TTC549 (cell line): ENCODE measurements around the gene CNTNAP2.

Experiments used
- FAIRE-seq: peaks from 2 replicates; lab custom pipeline; 2012; peaks lifted over from hg19 to GRCh38; lab: Jason Lieb, UNC

CNTNAP2 gene

DNA sequence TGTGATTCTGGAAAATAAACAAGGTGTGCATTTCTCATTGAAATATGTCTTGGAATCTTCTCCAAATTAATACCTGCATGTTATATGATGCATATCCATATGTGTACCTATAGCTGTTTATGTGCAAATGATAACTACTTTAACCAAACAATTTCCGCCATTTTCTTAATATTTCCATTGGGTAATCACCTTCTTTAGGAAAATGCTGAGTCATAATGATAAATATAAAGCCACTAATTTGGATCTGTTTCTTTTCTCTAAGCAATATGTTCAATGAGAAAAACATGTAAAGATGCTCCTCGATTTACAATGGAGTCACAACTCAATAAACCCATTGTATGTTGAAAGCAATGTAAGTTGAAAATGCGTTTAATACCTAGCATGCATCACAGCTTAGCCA, 574.4 kb downstream of the CNTNAP2 start:
- no peak for FAIRE-seq

DNA sequence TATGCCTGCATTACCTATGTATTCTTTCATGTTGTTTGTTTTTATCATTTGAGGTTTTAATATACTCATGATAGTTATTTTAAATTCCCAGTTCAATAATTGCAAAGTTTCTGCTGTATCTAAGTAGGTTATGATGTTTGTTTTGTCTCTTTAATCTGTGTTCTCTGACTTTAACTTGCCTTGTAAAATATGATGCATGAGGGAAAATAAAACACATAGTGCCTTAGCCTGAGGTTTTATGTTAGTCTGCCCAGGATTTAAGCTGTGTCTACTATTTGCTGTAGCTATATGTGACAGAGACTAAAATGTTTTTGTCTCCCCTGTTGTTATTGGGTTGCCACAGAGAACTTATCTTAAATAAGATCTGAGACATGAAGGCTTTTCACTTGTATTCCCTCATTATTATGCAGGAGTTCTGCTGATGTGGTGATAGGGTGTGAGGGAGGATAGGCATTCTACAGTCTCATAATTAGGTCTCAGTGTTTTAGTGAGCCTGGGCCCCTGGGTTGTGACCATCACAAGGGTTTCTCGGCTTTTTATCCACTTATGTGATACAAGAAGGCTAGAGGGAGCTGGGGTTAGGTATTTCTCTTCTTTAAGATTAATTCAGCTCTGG, 582.5 kb downstream of the CNTNAP2 start:
- no peak for FAIRE-seq

DNA sequence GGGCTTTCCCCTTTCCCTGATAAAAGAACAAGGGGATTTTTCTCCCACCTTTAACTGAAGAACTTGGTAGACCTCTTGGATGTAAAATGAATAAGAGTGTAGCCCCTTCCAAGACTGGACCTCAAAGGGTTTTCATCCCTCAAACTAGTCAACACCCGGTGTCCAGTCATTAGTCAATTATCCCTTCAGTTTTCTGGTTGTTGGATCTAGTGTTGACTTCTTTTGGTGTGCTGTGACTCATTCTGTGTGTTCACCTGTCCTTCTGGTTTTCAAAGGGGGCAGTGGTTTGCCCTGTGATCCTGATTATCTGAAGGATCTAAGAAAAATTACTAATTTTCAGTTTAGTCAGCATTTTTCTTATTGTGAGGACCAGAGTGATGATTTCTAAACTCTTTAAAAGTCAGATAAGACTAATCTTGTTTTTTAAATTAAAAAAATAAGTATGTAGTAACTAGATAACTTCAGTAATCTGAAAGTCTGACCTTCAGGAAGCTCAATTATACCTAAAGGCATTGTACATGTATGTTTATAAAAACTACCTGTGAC, 583.5 kb downstream of the CNTNAP2 start:
- no peak for FAIRE-seq

DNA sequence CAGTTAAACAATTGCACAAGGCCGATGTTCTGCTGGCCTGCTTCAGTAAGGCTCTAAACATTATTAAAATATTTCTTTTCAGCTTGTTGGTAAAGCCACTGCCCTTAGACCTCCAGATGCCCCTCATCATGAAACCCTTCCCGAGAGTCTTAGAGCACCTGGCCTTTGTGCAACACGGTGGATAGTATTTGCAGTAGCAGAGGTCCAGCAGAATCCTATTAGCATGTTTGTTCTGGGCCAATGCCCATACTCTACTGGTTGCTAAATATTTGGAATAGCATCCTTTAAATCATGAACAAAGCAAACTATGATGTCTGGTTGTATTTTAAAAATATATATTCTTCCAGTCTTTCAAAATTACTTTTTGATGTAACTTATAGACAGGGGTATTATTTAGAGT, 584.6 kb downstream of the CNTNAP2 start:
- no peak for FAIRE-seq

DNA sequence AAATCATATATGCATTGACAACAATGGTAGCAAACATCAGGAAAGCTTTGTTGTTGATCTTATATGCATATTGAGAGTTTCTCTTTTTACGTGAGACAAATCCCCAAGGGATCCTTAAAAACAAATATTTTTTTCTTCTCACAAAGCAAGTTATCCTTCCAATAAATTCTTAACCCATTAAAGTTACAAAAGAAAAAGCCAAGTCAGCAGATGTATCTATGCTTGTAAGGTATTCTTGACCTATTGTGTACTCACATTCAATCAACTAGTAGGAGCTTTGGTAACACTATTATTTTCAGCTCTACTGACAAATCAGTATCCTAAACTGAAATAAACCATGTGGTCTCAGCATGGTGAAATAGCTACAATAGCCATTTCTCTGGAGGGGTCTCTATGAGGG, 586.3 kb downstream of the CNTNAP2 start:
- no peak for FAIRE-seq

DNA sequence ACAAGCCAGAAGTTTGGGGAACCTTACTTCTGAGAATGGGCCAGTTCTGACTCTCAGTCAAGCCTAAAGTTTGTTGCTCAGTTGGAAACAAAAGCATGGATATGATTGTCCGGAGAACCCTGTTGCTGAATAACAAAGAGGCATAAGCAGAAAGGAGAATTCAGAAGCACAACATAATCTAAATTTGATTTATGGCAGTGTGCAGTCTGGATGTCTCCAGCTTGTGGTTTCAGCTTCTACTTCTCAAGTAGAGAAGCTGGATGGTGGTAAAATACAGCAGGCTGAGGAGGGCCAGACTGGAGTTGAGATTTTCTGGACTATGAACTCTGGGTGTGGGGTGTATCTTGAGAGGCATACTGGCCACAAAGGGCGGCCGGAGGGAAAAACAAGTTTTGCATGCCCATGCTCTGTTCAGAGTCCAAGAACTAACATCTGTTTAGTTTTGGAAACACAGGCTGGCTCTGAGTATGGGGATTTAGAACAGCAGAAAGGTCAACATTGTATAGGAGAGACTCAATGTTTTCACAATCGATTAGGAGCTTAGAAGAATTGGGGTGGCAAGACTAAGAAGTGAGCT, 592.9 kb downstream of the CNTNAP2 start:
- FAIRE-seq: no peak

DNA sequence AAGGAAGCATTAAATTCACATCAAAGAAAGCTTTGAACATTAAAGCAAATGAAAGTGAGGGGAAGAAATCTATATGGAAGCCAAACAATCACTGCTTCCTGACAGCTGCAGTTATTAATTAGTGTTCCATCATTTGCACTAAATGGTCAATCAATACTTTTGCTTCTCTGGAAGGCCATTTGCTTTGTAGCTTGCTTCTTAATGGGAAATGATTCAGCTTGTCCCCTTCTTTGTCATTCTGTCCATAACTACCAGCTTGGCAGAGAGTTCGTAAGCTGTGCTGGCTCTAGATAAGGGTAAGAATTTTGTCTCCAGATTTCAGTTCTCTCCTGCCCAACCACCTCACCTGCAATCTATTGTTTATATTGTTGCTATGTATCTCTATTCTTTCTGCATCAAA, 596.6 kb downstream of the CNTNAP2 start:
- no peak for FAIRE-seq

DNA sequence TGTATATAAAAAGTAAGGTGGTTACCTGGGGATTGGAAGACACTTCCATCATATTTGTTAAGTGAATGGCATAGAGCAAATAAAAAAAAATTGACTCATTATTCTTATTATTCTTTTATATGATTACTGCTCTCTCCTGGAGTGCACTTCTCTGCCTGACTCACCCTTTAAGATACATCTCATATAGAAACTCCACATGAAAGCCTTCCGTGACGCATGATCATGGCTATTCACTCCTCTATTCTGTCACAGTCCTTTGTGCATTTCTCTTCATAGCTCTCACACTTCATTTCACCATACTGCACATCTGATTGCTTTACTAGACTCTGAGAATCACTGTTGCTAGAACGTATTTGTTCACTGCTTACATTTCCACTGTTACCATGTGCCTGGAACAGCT, 597.3 kb downstream of the CNTNAP2 start:
- FAIRE-seq: no peak

DNA sequence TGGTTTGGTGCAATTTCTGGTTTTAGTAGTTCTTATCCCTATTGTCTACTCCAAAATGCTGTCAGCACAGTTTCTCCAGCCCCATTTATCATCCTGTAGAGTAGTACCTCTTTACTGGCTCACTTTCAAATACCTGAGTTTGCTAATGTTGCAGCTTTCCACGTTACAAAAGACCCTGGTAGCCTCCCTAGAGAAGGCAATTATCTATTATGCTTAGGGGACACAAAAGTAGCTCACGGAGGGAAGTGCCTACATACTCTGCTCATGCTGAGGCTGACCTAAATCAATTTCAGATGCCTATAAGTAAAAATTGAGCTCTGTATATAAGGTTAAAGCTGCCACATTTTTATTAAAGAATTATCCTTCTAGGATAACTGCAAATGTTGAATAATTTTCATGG, 603.6 kb downstream of the CNTNAP2 start:
- FAIRE-seq: no peak

DNA sequence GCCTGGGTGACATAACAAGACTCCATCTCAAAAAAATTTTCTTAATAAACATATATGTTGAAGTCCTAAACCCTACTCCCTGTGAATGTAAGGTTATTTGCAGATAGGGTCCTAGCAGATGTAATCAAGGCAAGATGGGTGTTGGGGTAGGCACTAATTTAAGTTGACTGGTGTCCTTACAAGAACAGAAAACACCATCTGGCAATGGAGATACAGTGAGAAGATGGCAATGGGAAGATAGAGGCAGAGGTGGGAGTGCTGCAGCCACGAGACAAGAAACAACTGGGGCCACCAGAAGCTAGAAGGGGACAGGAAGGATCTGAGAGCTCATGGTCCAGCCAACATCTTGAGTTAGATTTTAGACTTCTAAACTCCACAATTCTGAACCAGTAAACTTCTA, 606.4 kb downstream of the CNTNAP2 start:
- no peak for FAIRE-seq

DNA sequence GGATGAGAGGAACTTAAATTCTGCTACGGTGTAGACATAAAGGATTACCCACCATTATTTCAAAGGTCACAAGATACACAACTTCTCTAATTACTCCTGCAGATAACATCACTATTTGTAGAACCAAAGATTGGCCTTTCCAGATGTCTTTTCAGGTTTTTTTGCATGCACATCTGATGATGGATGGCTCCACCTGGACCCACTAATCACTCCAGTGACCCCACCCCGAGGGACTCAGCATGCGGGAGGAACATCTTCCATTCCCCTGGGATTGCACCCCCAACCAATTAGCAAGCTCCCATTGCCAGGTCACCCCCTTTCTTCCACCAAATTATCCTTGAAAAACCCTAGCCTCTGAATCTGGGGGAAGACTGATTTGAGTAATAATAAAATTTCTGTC, 608.9 kb downstream of the CNTNAP2 start:
- FAIRE-seq: no peak

DNA sequence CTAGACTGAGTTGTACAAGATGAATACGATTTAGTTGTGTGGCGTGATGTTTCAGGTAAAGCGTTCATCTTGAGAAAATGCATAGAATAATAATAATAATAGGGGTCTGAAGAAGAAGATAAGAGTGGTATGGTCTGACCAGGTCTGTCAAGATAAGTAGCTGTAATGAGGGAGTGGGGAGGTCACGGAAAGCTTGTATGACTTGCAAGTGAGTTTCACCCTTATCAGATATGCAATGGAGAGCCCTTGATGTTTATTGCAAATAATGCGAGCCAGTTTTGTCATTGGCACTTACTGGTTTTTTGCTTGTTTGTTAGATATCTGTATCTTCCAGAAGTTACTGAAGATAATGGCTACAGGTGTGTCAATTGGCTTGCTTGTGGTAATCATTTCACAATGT, 611.5 kb downstream of the CNTNAP2 start:
- no peak for FAIRE-seq

DNA sequence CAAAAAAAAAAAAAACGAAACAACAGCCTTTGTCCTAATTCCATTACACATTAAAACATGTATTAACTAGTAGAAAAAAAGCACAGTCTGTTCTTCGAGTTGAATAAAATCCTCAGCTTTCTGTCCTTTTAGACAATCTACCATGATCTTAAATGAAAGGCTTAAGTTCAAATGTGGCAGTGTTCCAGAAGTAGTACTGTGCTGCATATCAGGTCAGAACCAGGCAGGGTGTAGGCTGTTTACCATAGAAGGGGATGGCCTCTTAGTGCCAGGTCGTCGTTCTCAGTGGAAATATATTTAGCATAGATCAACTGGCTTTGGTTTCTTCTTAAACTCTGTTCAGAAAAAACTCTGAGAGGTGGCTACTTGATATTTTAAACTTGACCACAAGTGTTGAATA, 612.0 kb downstream of the CNTNAP2 start:
- no peak for FAIRE-seq

DNA sequence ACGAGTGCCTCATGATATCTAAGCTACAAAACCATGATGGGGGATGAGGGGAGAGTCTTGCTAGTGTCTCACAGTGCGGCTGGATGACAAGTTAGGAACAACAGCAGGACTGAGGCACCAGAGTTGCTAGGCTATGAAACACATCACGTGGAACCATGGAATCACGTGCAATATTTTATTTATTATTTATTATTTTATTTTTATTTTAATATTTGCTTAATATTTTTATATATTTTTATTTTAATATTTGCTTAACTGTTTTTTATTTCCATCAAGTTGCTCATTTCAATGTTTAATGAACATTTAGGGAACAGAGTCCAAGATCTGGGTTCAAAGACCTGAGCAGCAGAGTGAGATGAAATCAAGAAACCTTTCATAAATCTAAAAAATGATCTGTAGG, 614.6 kb downstream of the CNTNAP2 start:
- FAIRE-seq: no peak

DNA sequence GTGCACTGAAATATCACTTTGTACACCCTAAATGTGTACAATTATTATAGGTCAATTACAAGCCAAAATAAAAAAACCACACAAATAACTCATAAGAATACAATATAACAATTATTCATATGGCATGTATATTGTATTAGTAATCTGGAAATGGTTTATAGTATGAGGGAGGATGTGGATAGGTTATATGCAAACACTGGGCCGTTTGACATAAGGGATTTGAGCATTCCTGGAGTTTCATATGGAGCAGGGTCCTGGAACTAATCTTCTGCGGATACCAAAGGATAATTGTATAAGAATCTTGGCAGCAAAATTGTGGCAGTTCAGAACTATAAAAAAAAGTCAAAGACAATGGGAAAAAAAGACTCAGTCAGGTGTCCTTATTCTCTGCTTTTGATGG, 619.4 kb downstream of the CNTNAP2 start:
- no peak for FAIRE-seq

DNA sequence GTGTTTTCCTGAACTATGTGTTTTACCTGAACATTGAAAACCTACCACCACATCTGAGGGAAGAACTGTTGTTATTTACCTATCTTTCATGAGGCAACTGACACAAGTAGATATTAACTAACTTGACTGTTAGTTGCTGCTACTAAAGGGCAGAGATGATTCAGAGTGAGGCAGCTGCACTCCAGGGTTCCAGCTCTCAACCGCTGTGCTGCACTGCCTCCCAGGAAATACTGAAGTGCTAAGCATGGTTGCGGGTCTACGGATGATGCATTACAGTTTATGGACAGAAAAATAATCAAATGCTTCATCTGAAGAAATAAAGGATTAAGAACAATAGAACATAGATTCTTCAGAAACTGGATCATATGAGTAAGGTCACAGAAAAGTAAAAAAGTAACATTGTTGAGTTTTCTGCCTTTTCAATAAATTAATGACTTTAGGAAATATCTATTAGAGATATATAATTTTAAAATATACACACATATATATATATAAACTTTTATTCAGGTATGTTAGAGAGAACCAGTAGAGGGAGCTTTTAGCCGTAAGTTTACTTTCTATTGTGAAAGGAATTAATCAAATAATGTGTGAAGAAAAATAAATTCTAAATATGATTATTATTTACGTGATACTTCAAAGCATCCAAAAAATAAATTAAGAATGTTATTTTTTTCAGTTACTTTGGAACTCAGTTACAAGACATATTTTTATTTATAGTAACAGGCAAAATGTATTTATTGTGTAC, 620.0 kb downstream of the CNTNAP2 start:
- FAIRE-seq: no peak

DNA sequence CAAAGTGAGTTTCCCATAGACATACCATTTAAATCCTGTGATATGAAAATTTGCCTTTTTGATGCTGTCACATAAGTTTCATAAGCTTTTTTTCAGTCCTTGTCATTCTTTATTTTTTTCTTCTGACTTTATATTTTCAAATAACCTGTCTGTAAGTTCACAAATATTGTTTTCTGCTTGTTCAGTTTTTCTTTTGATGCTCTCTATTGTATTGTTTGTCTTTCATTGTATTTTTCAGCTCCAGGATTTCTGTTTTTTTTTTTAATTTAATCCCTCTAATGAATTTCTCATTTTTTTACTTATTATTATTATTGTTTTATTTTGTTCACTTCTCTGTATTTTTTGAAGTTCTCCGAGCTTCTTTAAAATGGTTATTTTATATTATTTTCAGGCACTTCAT, 623.4 kb downstream of the CNTNAP2 start:
- FAIRE-seq: no peak

DNA sequence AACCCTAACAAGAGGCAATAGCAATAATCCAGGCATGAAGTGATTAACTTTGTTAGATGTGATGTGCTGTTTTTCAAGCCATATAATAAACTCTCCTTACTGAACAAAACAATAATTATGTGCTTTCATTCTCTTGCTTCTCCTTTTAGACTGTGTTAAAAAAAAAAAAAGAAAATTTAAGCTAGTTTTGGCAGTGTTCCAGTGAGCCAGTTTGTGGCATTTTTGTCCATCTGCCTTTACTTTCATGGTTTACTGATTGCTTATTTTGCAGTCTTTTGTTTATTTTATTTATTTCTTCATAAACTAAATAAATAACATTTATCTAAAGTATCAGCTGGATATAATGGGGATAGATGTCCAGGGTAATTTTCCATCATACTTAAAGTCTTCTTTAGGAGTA, 625.3 kb downstream of the CNTNAP2 start:
- FAIRE-seq: no peak

DNA sequence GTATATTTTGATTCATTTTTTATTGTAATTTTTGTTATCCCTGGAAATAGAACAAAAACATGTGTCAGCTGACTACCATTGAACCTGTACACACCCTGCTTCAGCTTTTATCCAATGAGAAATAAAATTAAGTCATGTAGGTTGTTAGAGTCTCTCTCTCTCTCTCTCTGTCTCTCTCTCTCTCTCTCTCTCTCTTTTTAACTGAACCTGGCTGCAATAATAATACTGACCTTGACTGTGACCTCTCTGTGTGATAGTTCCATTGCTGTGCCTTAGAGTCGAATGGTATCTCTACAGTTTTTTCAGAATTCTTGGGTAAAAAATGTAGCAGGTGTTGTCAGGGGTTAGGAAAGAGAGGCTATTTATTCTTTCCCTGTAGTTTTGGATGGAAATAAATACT, 637.8 kb downstream of the CNTNAP2 start:
- FAIRE-seq: no peak

DNA sequence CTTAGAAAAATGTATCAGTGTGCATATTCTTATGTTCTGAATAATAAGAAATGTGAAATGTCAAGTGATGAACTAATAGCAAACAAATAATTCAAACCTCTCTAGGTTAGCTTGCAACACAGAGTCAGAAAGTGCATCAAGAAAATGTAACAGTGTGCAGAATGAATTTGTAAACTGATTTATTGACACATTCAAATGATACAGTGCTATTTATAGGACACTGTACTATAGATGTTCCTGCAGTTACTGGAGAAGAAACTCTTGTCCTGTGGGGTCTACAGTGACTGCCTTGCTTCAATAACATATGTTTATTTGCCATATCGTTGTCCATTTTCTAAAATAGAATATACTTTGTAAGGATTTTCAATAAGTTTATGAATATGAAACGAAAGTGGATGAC, 639.0 kb downstream of the CNTNAP2 start:
- no peak for FAIRE-seq

DNA sequence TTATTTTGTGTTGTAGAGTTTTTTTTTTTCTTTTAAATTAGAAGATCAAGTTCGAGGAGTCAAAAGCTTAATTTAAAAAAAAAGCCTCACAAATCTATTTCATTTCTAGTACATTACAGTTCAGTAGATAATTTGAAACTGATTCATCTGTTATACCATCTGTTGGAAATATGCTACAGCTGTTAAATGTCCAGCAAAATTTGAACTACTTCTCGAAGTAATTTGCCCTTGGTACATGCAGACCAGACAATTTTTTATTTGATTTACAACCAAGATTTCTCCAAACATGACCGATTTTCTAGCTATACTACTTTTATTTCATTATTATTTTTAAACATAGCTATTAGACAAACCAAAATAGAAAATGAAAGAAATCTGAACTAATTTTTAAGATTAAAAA, 647.9 kb downstream of the CNTNAP2 start:
- FAIRE-seq: no peak

DNA sequence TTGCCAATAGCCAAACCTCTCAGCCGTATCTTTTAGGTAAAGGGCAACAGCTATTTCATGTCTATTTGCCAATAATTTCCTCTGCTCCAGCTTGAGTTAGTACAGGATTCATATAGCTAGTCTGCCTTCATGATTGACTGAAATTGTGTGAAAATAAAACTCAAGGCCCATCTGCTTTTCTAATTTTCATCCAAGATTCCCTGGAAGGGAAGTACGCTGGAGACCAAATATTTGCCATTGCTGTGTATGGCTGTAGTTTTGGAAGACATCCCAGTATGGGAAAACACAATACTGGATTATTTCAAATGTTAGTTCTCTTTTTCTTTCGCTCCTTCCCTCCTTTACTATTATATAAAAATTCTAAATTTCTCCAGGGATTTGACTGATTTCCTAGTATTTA, 652.4 kb downstream of the CNTNAP2 start:
- FAIRE-seq: no peak

DNA sequence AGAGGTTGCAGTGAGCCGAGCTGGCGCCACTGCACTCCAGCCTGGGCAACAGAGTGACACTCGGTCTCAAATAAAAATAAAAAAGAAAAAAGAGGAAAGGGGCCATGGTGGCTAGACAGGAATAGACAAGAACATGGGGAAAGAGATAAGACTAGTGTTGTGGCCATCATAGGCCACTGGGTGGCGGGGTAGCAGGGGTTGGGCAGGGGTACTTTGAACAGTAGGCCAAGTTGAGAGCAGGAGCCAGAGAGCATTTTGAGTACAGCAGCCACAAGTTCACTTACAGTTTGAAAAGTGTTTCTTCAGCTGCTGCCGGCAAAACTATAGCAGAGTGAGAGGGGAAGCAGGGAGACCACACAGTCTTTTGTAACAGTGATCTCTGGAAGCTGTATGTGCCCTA, 656.0 kb downstream of the CNTNAP2 start:
- no peak for FAIRE-seq

DNA sequence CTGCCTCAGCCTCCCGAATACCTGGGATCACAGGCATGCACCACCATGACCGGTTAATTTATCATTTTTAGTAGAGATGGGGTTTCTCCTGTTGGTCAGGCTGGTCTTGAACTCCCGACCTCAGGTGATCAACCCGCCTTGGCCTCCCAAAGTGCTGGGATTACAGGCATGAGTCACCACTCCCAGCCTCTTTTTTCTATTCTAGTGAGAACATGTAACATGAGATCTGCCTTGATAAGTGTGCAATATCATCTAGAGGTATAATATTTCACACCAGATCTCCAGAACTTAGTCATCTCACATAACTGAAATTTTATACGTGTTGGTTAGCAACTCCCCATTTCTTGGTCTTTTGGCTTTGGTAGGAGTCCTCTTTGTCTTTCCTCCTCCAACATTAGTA, 656.9 kb downstream of the CNTNAP2 start:
- no peak for FAIRE-seq
